ENCODE results near the gene FBXL16.
"Not testable (repeated sequence)": the region's sequence is repeated elsewhere in the genome, so short reads cannot be mapped to it uniquely, and the experiment has no call there.

FBXL16 gene

GRCh38 chr16:705431-706188 is at the start of gene FBXL16:
FBXL16 (minus strand) TSS chr16:705801; CDS start chr16:697405, 8,396 bp downstream.
- DNase-seq (ENCODE audit: low spot score), result no peak

- no peak for DNase-seq (ENCODE audit: low spot score)
These were observed 49.1 kb upstream of the FBXL16 start for GRCh38 chr16:754656-755055.

GRCh38 chr16:754121-754607 is 48.6 kb upstream of the FBXL16 start:
- DNase-seq (ENCODE audit: low spot score), result not testable (repeated sequence)

- no peak for DNase-seq (ENCODE audit: low spot score)
These were observed 46.4 kb upstream of the FBXL16 start for GRCh38 chr16:752007-752312.

- DNase-seq (ENCODE audit: low spot score), result no peak
These were observed 45.8 kb upstream of the FBXL16 start for GRCh38 chr16:751152-752006.

GRCh38 chr16:750485-750884 is 44.9 kb upstream of the FBXL16 start:
- no peak for DNase-seq (ENCODE audit: low spot score)

- no peak for DNase-seq (ENCODE audit: low spot score)
These were observed 43.4 kb upstream of the FBXL16 start for GRCh38 chr16:749010-749409.

- no peak for DNase-seq (ENCODE audit: low spot score)
These were observed 42.6 kb upstream of the FBXL16 start for GRCh38 chr16:747978-748746.

- no peak for DNase-seq (ENCODE audit: low spot score)
These were observed 41.0 kb upstream of the FBXL16 start for GRCh38 chr16:746637-747036.

- peak; percentile 59 for DNase-seq (ENCODE audit: low spot score)
These were observed 40.1 kb upstream of the FBXL16 start for GRCh38 chr16:745739-746138.

- DNase-seq (ENCODE audit: low spot score), result no peak
These were observed 38.3 kb upstream of the FBXL16 start for GRCh38 chr16:743794-744500.

GRCh38 chr16:742894-743293 is 37.3 kb upstream of the FBXL16 start:
- DNase-seq (ENCODE audit: low spot score), result not testable (repeated sequence)

- no peak for DNase-seq (ENCODE audit: low spot score)
These were observed 36.5 kb upstream of the FBXL16 start for GRCh38 chr16:741986-742629.

- DNase-seq (ENCODE audit: low spot score), result peak; percentile 79
These were observed 35.3 kb upstream of the FBXL16 start, which contains the start of gene CIAO3 for GRCh38 chr16:740764-741505. CIAO3 (minus strand) TSS chr16:740997; CDS start chr16:740985, 12 bp downstream.

GRCh38 chr16:740459-740763 is 34.8 kb upstream of the FBXL16 start:
- DNase-seq (ENCODE audit: low spot score), result no peak

GRCh38 chr16:739560-740458 is 34.2 kb upstream of the FBXL16 start:
- DNase-seq (ENCODE audit: low spot score), result peak; percentile 37

GRCh38 chr16:736936-737481 is 31.4 kb upstream of the FBXL16 start:
- no peak for DNase-seq (ENCODE audit: low spot score)

- DNase-seq (ENCODE audit: low spot score), result no peak
These were observed 30.4 kb upstream of the FBXL16 start for GRCh38 chr16:735982-736453.
